ENCODE data around the gene BNIP5.

BNIP5 gene

GRCh38 chr6:36362551-36363370, 26.1 kb upstream of the BNIP5 start:
- Histone ChIP-seq H2AFZ (no peak overlapping the region), H3K27ac (no peak overlapping the region), H3K4me3 (ENCODE audit: low read depth, low read length) (no peak overlapping the region), H3K4me2 (ENCODE audit: low read length) (no peak overlapping the region), H3K9me3 (ENCODE audit: control insufficient read depth, low read length) (no peaks in the 10 kb centered on the region), H3K4me1 (no peaks in the 10 kb centered on the region), H3K36me3 (ENCODE audit: control insufficient read depth, insufficient read depth, low read length) (no peaks in the 10 kb centered on the region), H3K27me3 (ENCODE audit: control insufficient read depth, insufficient read depth, low read length) (no peaks in the 10 kb centered on the region), H3K79me2 (no peaks in the 10 kb centered on the region), H3K9ac (no peak overlapping the region)
- TF ChIP-seq CTCF (IDR thresholded peaks at IDR 0.05), result no peak

GRCh38 chr6:36361071-36361470, 24.4 kb upstream of the BNIP5 start:
- Histone ChIP-seq H3K9ac (no peak overlapping the region), H2AFZ (no peak overlapping the region), H3K9me3 (ENCODE audit: control insufficient read depth, low read length) (no peaks in the 10 kb centered on the region), H3K79me2 (no peaks in the 10 kb centered on the region), H3K4me2 (ENCODE audit: low read length) (no peak overlapping the region), H3K4me1 (no peaks in the 10 kb centered on the region), H3K36me3 (ENCODE audit: control insufficient read depth, insufficient read depth, low read length) (no peaks in the 10 kb centered on the region), H3K4me3 (ENCODE audit: low read depth, low read length) (no peak overlapping the region), H3K27ac (no peak overlapping the region), H3K27me3 (ENCODE audit: control insufficient read depth, insufficient read depth, low read length) (no peaks in the 10 kb centered on the region)
- TF ChIP-seq CTCF (IDR thresholded peaks at IDR 0.05), result no peak

GRCh38 chr6:36360241-36361054, 23.8 kb upstream of the BNIP5 start:
- Histone ChIP-seq H3K9ac (no peak overlapping the region), H3K27ac (no peak overlapping the region), H3K27me3 (ENCODE audit: control insufficient read depth, insufficient read depth, low read length) (no peaks in the 10 kb centered on the region), H3K4me1 (no peaks in the 10 kb centered on the region), H3K9me3 (ENCODE audit: control insufficient read depth, low read length) (no peaks in the 10 kb centered on the region), H3K4me2 (ENCODE audit: low read length) (no peak overlapping the region), H2AFZ (peak overlapping the region; percentile 43), H3K79me2 (no peaks in the 10 kb centered on the region), H3K36me3 (ENCODE audit: control insufficient read depth, insufficient read depth, low read length) (no peaks in the 10 kb centered on the region), H3K4me3 (ENCODE audit: low read depth, low read length) (no peak overlapping the region)
- peak; percentile 86 for TF ChIP-seq CTCF (IDR thresholded peaks at IDR 0.05)

GRCh38 chr6:36358226-36358915, 21.7 kb upstream of the BNIP5 start:
- no peak overlapping the region for H3K9ac ChIP-seq
- H3K4me3 ChIP-seq (ENCODE audit: low read depth, low read length), result no peak overlapping the region
- H3K79me2 ChIP-seq, result no peaks in the 10 kb centered on the region
- H3K4me1 ChIP-seq, result no peaks in the 10 kb centered on the region
- no peaks in the 10 kb centered on the region for H3K9me3 ChIP-seq (ENCODE audit: control insufficient read depth, low read length)
- no peak for TF ChIP-seq CTCF (IDR thresholded peaks at IDR 0.05)
- no peak overlapping the region for H3K4me2 ChIP-seq (ENCODE audit: low read length)
- H3K27me3 ChIP-seq (ENCODE audit: control insufficient read depth, insufficient read depth, low read length), result no peaks in the 10 kb centered on the region
- no peaks in the 10 kb centered on the region for H3K36me3 ChIP-seq (ENCODE audit: control insufficient read depth, insufficient read depth, low read length)
- H2AFZ ChIP-seq, result peak overlapping the region; percentile 29
- H3K27ac ChIP-seq, result no peak overlapping the region

Measured in parathyroid adenoma (tissue), 2 donors.